D721Med (cell line): ENCODE results near the gene NUFIP2.
A peak's percentile ranks its signal among the peaks of the same experiment; 100 is the strongest.
"Not testable (repeated sequence)": the region's sequence is repeated elsewhere in the genome, so short reads cannot be mapped to it uniquely, and the experiment has no call there.

ENCODE experiments used
- DNase-seq: peaks from one replicate; pipeline ENCODE4 v3.0.0; 2011; ENCODE audit warnings: low spot score; ENCODE audit not compliant: insufficient read length
- FAIRE-seq: peaks from 2 replicates; lab custom pipeline; 2011; peaks lifted over from hg19 to GRCh38; lab: Jason Lieb, UNC
- CTCF ChIP-seq: IDR thresholded peaks from 2 replicates; pipeline ENCODE4 v1.5.1; 2012; ENCODE audit warnings: mild to moderate bottlenecking, control low read depth; ENCODE audit not compliant: insufficient read depth; ENCODE audit errors: missing control alignments

Gene NUFIP2

GRCh38 chr17:29238133-29238850, 55.7 kb downstream of the NUFIP2 start:
- DNase-seq: no peak
- TF ChIP-seq CTCF: no peak
- FAIRE-seq: no peak

GRCh38 chr17:29237476-29238132, 56.3 kb downstream of the NUFIP2 start:
- FAIRE-seq: no peak
- no peak for DNase-seq
- TF ChIP-seq CTCF: no peak

GRCh38 chr17:29235904-29236303, 58.0 kb downstream of the NUFIP2 start:
- no peak for DNase-seq
- TF ChIP-seq CTCF: no peak
- no peak for FAIRE-seq

- FAIRE-seq, DNase-seq: not testable (repeated sequence)
These were observed 59.0 kb downstream of the NUFIP2 start for GRCh38 chr17:29234972-29235371.

GRCh38 chr17:29233301-29233700, 60.6 kb downstream of the NUFIP2 start:
- FAIRE-seq: no peak
- DNase-seq: no peak

GRCh38 chr17:29225396-29225795, 68.6 kb downstream of the NUFIP2 start:
- TF ChIP-seq CTCF: no peak
- no peak for DNase-seq
- no peak for FAIRE-seq

More at GRCh38 chr17:29233301-29233700, 60.6 kb downstream of the NUFIP2 start:
- no peak for TF ChIP-seq CTCF

GRCh38 chr17:29221338-29221737, 72.6 kb downstream of the NUFIP2 start:
- FAIRE-seq, DNase-seq: not testable (repeated sequence)

GRCh38 chr17:29219378-29220047, 74.4 kb downstream of the NUFIP2 start:
- peak; percentile 96 for TF ChIP-seq CTCF
- DNase-seq (peak; percentile 73), FAIRE-seq (no peak)
